Mucosa of stomach (tissue), 1 donor: ENCODE data around the gene MUC21.
A peak's percentile ranks its signal among the peaks of the same experiment; 100 is the strongest.
"Not testable (repeated sequence)": the region's sequence is repeated elsewhere in the genome, so short reads cannot be mapped to it uniquely, and the experiment has no call there.

Experiments used
- H3K27me3 ChIP-seq: one replicate; pipeline ENCODE4 v1.7.0; 2013; ENCODE audit warnings: mild to moderate bottlenecking, low read length; ENCODE audit not compliant: control insufficient read depth, insufficient read depth
- H3K36me3 ChIP-seq: one replicate; pipeline ENCODE4 v1.7.0; 2013; ENCODE audit warnings: low read length; ENCODE audit not compliant: control insufficient read depth, insufficient read depth
- H3K4me1 ChIP-seq: one replicate; pipeline ENCODE4 v1.7.0; 2013; ENCODE audit warnings: mild to moderate bottlenecking, low read length; ENCODE audit not compliant: control insufficient read depth, insufficient read depth
- H3K4me3 ChIP-seq: one replicate; pipeline ENCODE4 v1.7.0; 2013; ENCODE audit warnings: low read length
- H3K9ac ChIP-seq: one replicate; pipeline ENCODE4 v1.7.0; 2013; ENCODE audit warnings: mild to moderate bottlenecking, low read length, moderate library complexity
- H3K9me3 ChIP-seq: one replicate; pipeline ENCODE4 v1.7.0; 2013; ENCODE audit warnings: mild to moderate bottlenecking, low read length, moderate library complexity; ENCODE audit not compliant: control insufficient read depth
- donor health status: Pancreatic carcinoma.

MUC21 gene

GRCh38 chr6:30954631-30955366 lies 28.7 kb upstream of the MUC21 start:
- Histone ChIP-seq H3K9ac (peak overlapping the region; percentile 66), H3K36me3 (peaks cover 13% of the 10 kb centered on the region), H3K9me3 (no peaks in the 10 kb centered on the region), H3K4me1 (peaks cover 17% of the 10 kb centered on the region), H3K27me3 (no peaks in the 10 kb centered on the region), H3K4me3 (peak overlapping the region; percentile 29)

- H3K9ac ChIP-seq, result peak overlapping the region; percentile 66
- H3K4me3 ChIP-seq, result peak overlapping the region; percentile 29
- H3K9me3 ChIP-seq, result no peaks in the 10 kb centered on the region
- H3K4me1 ChIP-seq, result peaks cover 17% of the 10 kb centered on the region
- peaks cover 13% of the 10 kb centered on the region for H3K36me3 ChIP-seq
- H3K27me3 ChIP-seq, result no peaks in the 10 kb centered on the region
These were observed 28.0 kb upstream of the MUC21 start for GRCh38 chr6:30955367-30956042.

- H3K27me3 ChIP-seq, result no peaks in the 10 kb centered on the region
These were observed 25.8 kb upstream of the MUC21 start for GRCh38 chr6:30957716-30958115.

GRCh38 chr6:30960907-30961673 lies 22.4 kb upstream of the MUC21 start:
- no peak overlapping the region for H3K4me3 ChIP-seq
- peaks cover 5% of the 10 kb centered on the region for H3K4me1 ChIP-seq
- no peaks in the 10 kb centered on the region for H3K36me3 ChIP-seq
- H3K27me3 ChIP-seq, result no peaks in the 10 kb centered on the region
- H3K9ac ChIP-seq, result no peak overlapping the region
- no peaks in the 10 kb centered on the region for H3K9me3 ChIP-seq

More at GRCh38 chr6:30957716-30958115, 25.8 kb upstream of the MUC21 start:
- Histone ChIP-seq H3K4me1 (peaks cover 17% of the 10 kb centered on the region), H3K9me3 (no peaks in the 10 kb centered on the region), H3K9ac (no peak overlapping the region), H3K36me3 (no peaks in the 10 kb centered on the region), H3K4me3 (no peak overlapping the region)

- H3K9ac ChIP-seq, result no peak overlapping the region
- no peaks in the 10 kb centered on the region for H3K4me1 ChIP-seq
- no peak overlapping the region for H3K4me3 ChIP-seq
- H3K36me3 ChIP-seq, result no peaks in the 10 kb centered on the region
- H3K9me3 ChIP-seq, result no peaks in the 10 kb centered on the region
- no peaks in the 10 kb centered on the region for H3K27me3 ChIP-seq
These were observed 20.8 kb upstream of the MUC21 start for GRCh38 chr6:30962716-30963115.

- no peaks in the 10 kb centered on the region for H3K4me1 ChIP-seq
- H3K27me3 ChIP-seq, result no peaks in the 10 kb centered on the region
- no peak overlapping the region for H3K4me3 ChIP-seq
- H3K9ac ChIP-seq, result no peak overlapping the region
- no peaks in the 10 kb centered on the region for H3K9me3 ChIP-seq
- H3K36me3 ChIP-seq, result no peaks in the 10 kb centered on the region
These were observed 19.9 kb upstream of the MUC21 start for GRCh38 chr6:30963641-30964040.

- Histone ChIP-seq H3K27me3 (no peaks in the 10 kb centered on the region), H3K4me1 (no peaks in the 10 kb centered on the region), H3K36me3 (no peaks in the 10 kb centered on the region), H3K4me3 (no peak overlapping the region), H3K9ac (no peak overlapping the region), H3K9me3 (no peaks in the 10 kb centered on the region)
These were observed 19.4 kb upstream of the MUC21 start for GRCh38 chr6:30964075-30964474.

- H3K27me3 ChIP-seq, result no peaks in the 10 kb centered on the region
- H3K4me3 ChIP-seq, result no peak overlapping the region
- H3K4me1 ChIP-seq, result no peaks in the 10 kb centered on the region
- no peak overlapping the region for H3K9ac ChIP-seq
- H3K9me3 ChIP-seq, result no peaks in the 10 kb centered on the region
- H3K36me3 ChIP-seq, result no peaks in the 10 kb centered on the region
These were observed 18.3 kb upstream of the MUC21 start for GRCh38 chr6:30965140-30965601.

- Histone ChIP-seq H3K4me3 (no peak overlapping the region), H3K9ac (no peak overlapping the region), H3K36me3 (no peaks in the 10 kb centered on the region), H3K9me3 (no peaks in the 10 kb centered on the region), H3K4me1 (no peaks in the 10 kb centered on the region), H3K27me3 (no peaks in the 10 kb centered on the region)
These were observed 17.4 kb upstream of the MUC21 start for GRCh38 chr6:30966154-30966553.

- not testable (repeated sequence) for H3K9ac ChIP-seq, H3K4me3 ChIP-seq, H3K9me3 ChIP-seq, H3K27me3 ChIP-seq, H3K4me1 ChIP-seq, H3K36me3 ChIP-seq
These were observed 14.3 kb upstream of the MUC21 start for GRCh38 chr6:30969171-30969570.

- no peak overlapping the region for H3K4me3 ChIP-seq
- no peaks in the 10 kb centered on the region for H3K9me3 ChIP-seq
- H3K4me1 ChIP-seq, result peaks cover 2% of the 10 kb centered on the region
- H3K36me3 ChIP-seq, result no peaks in the 10 kb centered on the region
- H3K9ac ChIP-seq, result no peak overlapping the region
- no peaks in the 10 kb centered on the region for H3K27me3 ChIP-seq
These were observed 12.6 kb upstream of the MUC21 start for GRCh38 chr6:30970946-30971345.

GRCh38 chr6:30972816-30973215 lies 10.7 kb upstream of the MUC21 start:
- Histone ChIP-seq H3K9me3 (no peaks in the 10 kb centered on the region), H3K36me3 (no peaks in the 10 kb centered on the region), H3K4me3 (no peak overlapping the region), H3K27me3 (no peaks in the 10 kb centered on the region), H3K4me1 (peaks cover 7% of the 10 kb centered on the region), H3K9ac (no peak overlapping the region)
